ENCODE measurements around the gene SRSF8.

The SRSF8 gene

DNA sequence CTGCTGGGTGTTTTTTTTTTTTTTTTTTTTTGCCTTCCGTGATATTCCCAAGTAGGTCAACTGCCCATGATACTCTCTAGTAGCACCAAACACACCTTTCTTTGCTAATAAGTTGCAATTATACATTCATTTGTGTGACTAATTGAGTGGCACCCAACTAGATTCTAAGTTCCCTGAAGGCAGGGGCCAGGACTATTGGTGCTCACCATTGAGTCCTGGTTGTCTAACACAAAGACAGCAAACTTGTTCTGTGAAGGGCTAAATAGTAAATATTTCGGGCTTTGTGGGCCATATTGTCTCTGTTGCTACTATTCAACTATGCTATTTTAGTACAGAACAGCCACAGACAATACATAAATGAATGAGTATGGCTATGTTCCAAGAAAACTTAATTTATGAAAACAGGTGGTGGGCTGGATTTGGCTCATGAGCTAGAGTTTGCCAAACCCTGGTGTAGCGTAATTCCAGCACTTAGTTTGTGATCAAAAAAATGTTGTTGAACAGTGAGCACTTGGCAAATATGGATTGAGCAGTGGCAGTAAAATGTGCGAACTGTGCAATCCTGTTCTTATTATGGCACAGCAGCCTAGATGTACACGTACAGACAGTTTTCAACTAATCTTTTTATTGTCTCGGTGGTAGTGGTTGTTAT lies 34.3 kb downstream of the SRSF8 start:
- TF ChIP-seq, protein P1, sequence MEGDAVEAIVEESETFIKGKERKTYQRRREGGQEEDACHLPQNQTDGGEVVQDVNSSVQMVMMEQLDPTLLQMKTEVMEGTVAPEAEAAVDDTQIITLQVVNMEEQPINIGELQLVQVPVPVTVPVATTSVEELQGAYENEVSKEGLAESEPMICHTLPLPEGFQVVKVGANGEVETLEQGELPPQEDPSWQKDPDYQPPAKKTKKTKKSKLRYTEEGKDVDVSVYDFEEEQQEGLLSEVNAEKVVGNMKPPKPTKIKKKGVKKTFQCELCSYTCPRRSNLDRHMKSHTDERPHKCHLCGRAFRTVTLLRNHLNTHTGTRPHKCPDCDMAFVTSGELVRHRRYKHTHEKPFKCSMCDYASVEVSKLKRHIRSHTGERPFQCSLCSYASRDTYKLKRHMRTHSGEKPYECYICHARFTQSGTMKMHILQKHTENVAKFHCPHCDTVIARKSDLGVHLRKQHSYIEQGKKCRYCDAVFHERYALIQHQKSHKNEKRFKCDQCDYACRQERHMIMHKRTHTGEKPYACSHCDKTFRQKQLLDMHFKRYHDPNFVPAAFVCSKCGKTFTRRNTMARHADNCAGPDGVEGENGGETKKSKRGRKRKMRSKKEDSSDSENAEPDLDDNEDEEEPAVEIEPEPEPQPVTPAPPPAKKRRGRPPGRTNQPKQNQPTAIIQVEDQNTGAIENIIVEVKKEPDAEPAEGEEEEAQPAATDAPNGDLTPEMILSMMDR (IDR thresholded peaks at IDR 0.05; ENCODE audit: low read depth, low read length) = no peak
- H3K4me3 ChIP-seq (replicated peaks in 1 of 2; ENCODE audit: low read depth in 2 of 2, low read length in 2 of 2) = no peak overlapping the region
- no peak for DNase-seq (ENCODE audit: low read depth in 2 of 2)

DNA sequence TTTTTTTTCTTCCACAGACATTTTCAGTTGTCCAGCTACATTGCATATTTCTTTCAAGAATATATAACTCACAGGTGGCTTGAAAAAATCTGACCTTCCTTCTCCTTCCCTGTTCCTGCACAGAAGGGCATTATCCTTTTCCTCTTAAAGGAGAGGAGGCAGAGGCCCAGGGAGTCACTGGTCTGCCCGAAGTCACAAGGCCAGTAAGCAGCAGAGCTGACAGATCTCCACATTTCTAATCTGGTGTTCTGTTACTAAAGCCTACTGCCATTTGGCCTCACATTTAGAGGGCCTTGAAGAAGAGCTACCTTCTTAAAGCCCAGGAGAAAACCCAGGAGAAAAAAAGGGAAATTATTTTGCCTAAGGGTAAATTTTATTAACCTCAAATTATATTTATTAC lies 35.2 kb downstream of the SRSF8 start:
- H3K4me3 ChIP-seq (replicated peaks in 1 of 2; ENCODE audit: low read depth in 2 of 2, low read length in 2 of 2) = no peak overlapping the region
- TF ChIP-seq, protein P1 (IDR thresholded peaks at IDR 0.05; ENCODE audit: low read depth, low read length) = no peak
- no peak for DNase-seq (ENCODE audit: low read depth in 2 of 2)

DNA sequence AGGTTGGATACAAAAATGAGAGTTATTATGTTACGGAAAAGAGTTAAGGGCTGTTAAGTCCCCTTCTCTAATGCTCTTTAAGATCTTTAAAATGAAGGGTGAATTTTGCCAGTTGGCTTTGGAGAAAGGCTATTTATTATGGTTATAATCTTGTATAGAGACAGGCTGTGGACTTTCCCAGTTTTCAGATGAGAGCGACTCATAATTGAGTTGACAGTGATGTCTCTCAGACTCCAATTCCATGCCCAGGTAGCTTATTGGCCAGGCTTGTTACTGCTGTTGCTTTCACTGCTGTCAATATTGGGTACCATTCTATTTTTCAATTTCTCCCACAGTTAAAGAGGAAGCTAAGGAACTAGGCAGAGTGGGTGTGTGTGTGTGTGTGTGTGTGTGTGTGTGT lies 36.0 kb downstream of the SRSF8 start:
- TF ChIP-seq, protein P1 (IDR thresholded peaks at IDR 0.05; ENCODE audit: low read depth, low read length) = no peak
- DNase-seq (ENCODE audit: low read depth in 2 of 2) = no peak
- no peak overlapping the region for H3K4me3 ChIP-seq (replicated peaks in 1 of 2; ENCODE audit: low read depth in 2 of 2, low read length in 2 of 2)

DNA sequence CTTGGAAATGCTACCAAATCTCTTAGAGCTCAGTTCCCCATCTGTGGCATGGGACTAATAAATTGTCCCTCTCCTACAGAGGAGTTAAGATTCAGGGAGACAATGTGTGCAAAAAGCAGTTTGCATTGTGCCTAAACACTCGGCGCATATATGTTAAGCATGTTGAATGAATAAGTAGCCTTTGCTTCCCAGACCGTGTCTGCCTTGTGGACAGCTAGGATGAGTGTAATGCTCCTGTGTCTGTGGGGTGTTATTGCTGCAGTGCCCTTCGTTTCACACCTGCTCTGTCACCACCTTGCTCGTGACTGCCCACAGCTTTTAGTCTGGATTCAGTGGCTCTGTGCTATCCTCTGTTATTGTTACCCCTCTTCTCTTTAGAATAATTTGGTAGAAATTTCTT lies 37.0 kb downstream of the SRSF8 start:
- TF ChIP-seq, protein P1 (IDR thresholded peaks at IDR 0.05; ENCODE audit: low read depth, low read length) = no peak

DNA sequence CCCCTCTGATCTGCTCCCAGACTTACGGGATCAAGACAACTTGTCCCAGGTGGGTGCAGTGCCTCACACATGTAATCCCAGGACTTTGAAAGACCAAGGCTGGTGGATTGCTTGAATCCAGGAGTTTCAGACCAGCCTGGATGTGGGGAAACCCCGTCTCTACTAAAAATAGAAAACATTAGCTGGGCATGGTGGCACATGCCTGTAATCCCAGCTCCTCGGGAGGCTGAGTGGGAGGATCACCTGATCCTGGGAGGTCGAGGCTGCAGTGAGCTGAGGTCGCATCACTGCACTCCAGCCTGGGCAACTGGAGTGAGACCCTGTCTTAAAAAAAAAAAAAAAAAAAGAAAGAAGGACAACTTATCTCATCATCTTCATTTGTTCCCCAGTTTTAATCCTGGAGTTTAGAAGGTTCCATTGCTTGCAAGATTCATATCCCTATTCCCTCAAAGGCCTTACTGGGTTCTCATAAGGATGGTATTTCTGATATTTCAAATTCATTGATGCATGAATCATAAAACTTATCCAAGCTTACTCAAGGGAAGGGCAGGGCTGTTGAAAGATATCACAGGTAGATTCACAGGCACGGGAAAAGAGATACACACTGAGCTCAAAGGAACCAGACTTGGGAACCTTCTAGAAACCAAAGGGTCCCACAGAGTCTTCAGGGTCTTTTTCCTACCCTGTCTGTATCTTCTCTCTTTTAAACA lies 37.6 kb downstream of the SRSF8 start:
- TF ChIP-seq, protein P1 (IDR thresholded peaks at IDR 0.05; ENCODE audit: low read depth, low read length) = no peak
- no peak for DNase-seq (ENCODE audit: low read depth in 2 of 2)
- H3K4me3 ChIP-seq (replicated peaks in 1 of 2; ENCODE audit: low read depth in 2 of 2, low read length in 2 of 2) = no peak overlapping the region

More for the DNA sequence above, 37.0 kb downstream of the SRSF8 start:
- H3K4me3 ChIP-seq (replicated peaks in 1 of 2; ENCODE audit: low read depth in 2 of 2, low read length in 2 of 2) = no peak overlapping the region
- no peak for DNase-seq (ENCODE audit: low read depth in 2 of 2)

DNA sequence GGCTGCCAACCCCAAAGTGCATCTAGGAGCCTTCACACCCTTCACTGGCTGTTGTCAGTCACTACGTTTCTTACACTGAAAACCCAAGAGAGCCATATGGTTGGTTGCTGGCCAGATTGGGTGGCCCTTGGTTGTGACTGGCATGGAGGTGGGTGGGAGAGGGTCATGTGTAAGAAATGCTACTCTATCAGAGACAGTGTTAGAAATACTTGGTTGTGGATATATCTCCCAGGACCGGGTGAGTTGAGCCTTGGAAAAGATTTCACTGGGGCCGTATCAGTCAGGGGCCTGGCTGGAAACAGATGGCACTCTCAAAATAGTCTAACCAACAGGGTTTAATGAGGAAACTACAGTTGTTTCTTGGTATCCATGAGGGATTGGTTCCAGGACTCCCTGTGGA lies 38.1 kb downstream of the SRSF8 start:
- H3K4me3 ChIP-seq (replicated peaks in 1 of 2; ENCODE audit: low read depth in 2 of 2, low read length in 2 of 2) = no peak overlapping the region
- DNase-seq (ENCODE audit: low read depth in 2 of 2) = no peak
- TF ChIP-seq, protein P1 (IDR thresholded peaks at IDR 0.05; ENCODE audit: low read depth, low read length) = no peak

Data from cardiac fibroblast (primary cell).